PC-3 (cell line): ENCODE measurements around the gene XPR1. TPM values are rescaled to one million over a fixed set of nuclear protein-coding genes. Genes with fewer than 3 reads are reported as not detected.

Experiments used
- ATAC-seq: fragments of 200-7000 bp; cut with Tn5 transposase; 2 replicates; pipeline ENCODE4 v1.9.1; 2020; ENCODE audit warnings: mild to moderate bottlenecking, moderate library complexity
- BruUV-seq: library from RNA; stranded (reverse); fragments of 400-500 nt; replicated peaks from 2 replicates; lab custom pipeline; 2021; lab: Mats Ljungman, UMichigan
- CTCF ChIA-PET: fragments of 300-600 bp; sonication (Branson Sonifier 250); formaldehyde crosslinking; loops from one replicate; lab custom pipeline; 2022; ENCODE audit warnings: antibody characterized with exemption; lab: Charles Lee
- POLR2A ChIA-PET: fragments of 300-600 bp; sonication (Branson Sonifier 250); formaldehyde crosslinking; loops from one replicate; lab custom pipeline; 2022; ENCODE audit warnings: antibody characterized with exemption; ENCODE audit not compliant: unreplicated experiment; lab: Charles Lee
- DNase-seq: peaks from one replicate; pipeline ENCODE4 v3.0.0-alpha.2; 2015
- H2AFZ ChIP-seq: fragments of 300-600 bp; sonication (generic); 2 replicates; pipeline ENCODE4 v1.6.0; 2016; ENCODE audit warnings: antibody characterized with exemption, low read length
- H3F3A ChIP-seq: fragments of 300-600 bp; sonication (generic); one replicate; pipeline ENCODE4 v1.6.0; 2017; ENCODE audit warnings: antibody characterized with exemption, low read length, control low read depth, mild to moderate bottlenecking; ENCODE audit not compliant: unreplicated experiment
- H3K27ac ChIP-seq: fragments of 300-600 bp; sonication (generic); 2 replicates; pipeline ENCODE4 v1.5.1; 2016; ENCODE audit warnings: mild to moderate bottlenecking, low read length
- H3K27me3 ChIP-seq: fragments of 300-600 bp; sonication (generic); 2 replicates; pipeline ENCODE4 v1.6.1; 2016; ENCODE audit warnings: low read length, mixed read lengths
- H3K36me3 ChIP-seq: fragments of 300-600 bp; sonication (generic); 2 replicates; pipeline ENCODE4 v1.6.1; 2016; ENCODE audit warnings: low read depth, mixed run types, low read length, mixed read lengths
- H3K4me1 ChIP-seq: fragments of 300-600 bp; sonication (generic); 2 replicates; pipeline ENCODE4 v1.5.1; 2016; ENCODE audit warnings: low read length; ENCODE audit not compliant: insufficient read depth
- H3K4me2 ChIP-seq: fragments of 300-600 bp; sonication (generic); 2 replicates; pipeline ENCODE4 v1.6.0; 2016; ENCODE audit warnings: low read length
- H3K4me3 ChIP-seq: fragments of 300-600 bp; sonication (generic); 2 replicates; pipeline ENCODE4 v1.5.1; 2016; ENCODE audit warnings: mild to moderate bottlenecking, low read length, mixed read lengths
- H3K79me2 ChIP-seq: fragments of 300-600 bp; sonication (generic); 2 replicates; pipeline ENCODE4 v1.6.1; 2017; ENCODE audit warnings: low read length, mixed read lengths
- H3K9ac ChIP-seq: fragments of 300-600 bp; sonication (generic); 2 replicates; pipeline ENCODE4 v1.6.0; 2016; ENCODE audit warnings: mild to moderate bottlenecking, low read length
- H3K9me2 ChIP-seq: fragments of 300-600 bp; sonication (generic); replicated peaks from 2 replicates; pipeline ENCODE4 v1.6.1; 2016; ENCODE audit warnings: mixed run types, low read length, mixed read lengths
- H3K9me3 ChIP-seq: fragments of 300-600 bp; sonication (generic); 2 replicates; pipeline ENCODE4 v1.6.1; 2016; ENCODE audit warnings: low read length, mixed read lengths
- H4K20me1 ChIP-seq: fragments of 300-600 bp; sonication (generic); 2 replicates; pipeline ENCODE4 v1.6.1; 2016; ENCODE audit warnings: low read length, mixed read lengths
- CTCF ChIP-seq: fragments of 300-600 bp; sonication (generic); conservative IDR thresholded peaks from 2 replicates; pipeline ENCODE4 v1.5.1; 2017; ENCODE audit warnings: antibody characterized with exemption, low read depth, mild to moderate bottlenecking, low read length
- EZH2 ChIP-seq: fragments of 300-600 bp; sonication (generic); IDR thresholded peaks from one replicate; pipeline ENCODE4 v1.6.1; 2017; ENCODE audit warnings: antibody characterized with exemption, mild to moderate bottlenecking, low read length; ENCODE audit not compliant: unreplicated experiment
- EZH2phosphoT487 ChIP-seq: fragments of 300-600 bp; sonication (generic); IDR thresholded peaks from 2 replicates; pipeline ENCODE4 v1.6.1; 2018; ENCODE audit warnings: mild to moderate bottlenecking, antibody characterized with exemption, low read length, borderline replicate concordance
- intact Hi-C: fragments of 100-400 bp; cut with micrococcal nuclease; formaldehyde crosslinking; loops from 2 replicates; pipeline ENCODE4 v1.9.0; 2023
- total RNA-seq: library from RNA; depleted of rRNA; stranded (reverse); fragments of >200 nt; gene quantifications from 2 replicates; pipeline ENCODE4 v1.2.3, GENCODE V29; 2014

XPR1 gene
- total RNA-seq, 1 experiment from 2014 or later: 8.2 TPM

- ATAC-seq (no peak), DNase-seq (no peak)
- Histone ChIP-seq H3F3A (no peaks in the 10 kb centered on the region), H3K9me3 (no peaks in the 10 kb centered on the region), H4K20me1 (no peaks in the 10 kb centered on the region), H3K27ac (no peak overlapping the region), H3K4me2 (no peak overlapping the region), H3K4me3 (no peak overlapping the region), H3K27me3 (no peaks in the 10 kb centered on the region), H3K9ac (no peak overlapping the region), H2AFZ (no peak overlapping the region), H3K36me3 (no peaks in the 10 kb centered on the region), H3K79me2 (no peaks in the 10 kb centered on the region), H3K4me1 (no peaks in the 10 kb centered on the region), H3K9me2 (no peaks in the 10 kb centered on the region)
- no TSS peak for BruUV-seq
- TF ChIP-seq EZH2 (no peak), EZH2phosphoT487 (no peak), CTCF (no peak)
- POLR2A ChIA-PET: no interaction called here
- intact Hi-C loops: no loop called here
- CTCF ChIA-PET: no interaction called here
Observed at GRCh38 chr1:180800945-180801344, 169.1 kb downstream of the XPR1 start.

GRCh38 chr1:180802813-180803212 is 171.0 kb downstream of the XPR1 start:
- Histone ChIP-seq H3K36me3 (no peaks in the 10 kb centered on the region), H3K79me2 (no peaks in the 10 kb centered on the region), H3K9me2 (no peaks in the 10 kb centered on the region), H3F3A (no peaks in the 10 kb centered on the region), H3K4me3 (no peak overlapping the region), H2AFZ (no peak overlapping the region), H3K9me3 (no peaks in the 10 kb centered on the region), H3K27me3 (no peaks in the 10 kb centered on the region), H3K9ac (no peak overlapping the region), H4K20me1 (no peaks in the 10 kb centered on the region), H3K4me1 (no peaks in the 10 kb centered on the region), H3K27ac (no peak overlapping the region), H3K4me2 (no peak overlapping the region)
- no TSS peak for BruUV-seq
- ChIA-PET POLR2A (no interaction called here), CTCF (no interaction called here)
- ATAC-seq (no peak), DNase-seq (no peak)
- TF ChIP-seq CTCF (no peak), EZH2 (no peak), EZH2phosphoT487 (no peak)
- intact Hi-C loops: no loop called here

GRCh38 chr1:180805316-180805715 is 173.5 kb downstream of the XPR1 start:
- ChIA-PET CTCF (no interaction called here), POLR2A (no interaction called here)
- Histone ChIP-seq H4K20me1 (no peaks in the 10 kb centered on the region), H3K27me3 (no peaks in the 10 kb centered on the region), H3F3A (no peaks in the 10 kb centered on the region), H3K9ac (no peak overlapping the region), H3K9me2 (no peaks in the 10 kb centered on the region), H3K79me2 (no peaks in the 10 kb centered on the region), H2AFZ (no peak overlapping the region), H3K4me1 (no peaks in the 10 kb centered on the region), H3K4me3 (no peak overlapping the region), H3K9me3 (no peaks in the 10 kb centered on the region), H3K27ac (no peak overlapping the region), H3K36me3 (no peaks in the 10 kb centered on the region), H3K4me2 (no peak overlapping the region)
- ATAC-seq (no peak), DNase-seq (no peak)
- BruUV-seq: no TSS peak
- no peak for TF ChIP-seq EZH2
- TF ChIP-seq CTCF: no peak
- TF ChIP-seq EZH2phosphoT487: no peak
- intact Hi-C loops: no loop called here
